IPS-15b (cell line): ENCODE results near the gene MYO7A.

Experiments
- H3K27me3 ChIP-seq: one replicate; pipeline ENCODE4 v1.6.1; 2013; ENCODE audit warnings: low read length; ENCODE audit not compliant: control insufficient read depth, insufficient read depth
- H3K36me3 ChIP-seq: one replicate; pipeline ENCODE4 v1.6.1; 2013; ENCODE audit warnings: low read length; ENCODE audit not compliant: control insufficient read depth, insufficient read depth
- H3K4me1 ChIP-seq: one replicate; pipeline ENCODE4 v1.6.1; 2013; ENCODE audit warnings: mild to moderate bottlenecking, low read length; ENCODE audit not compliant: control insufficient read depth, insufficient read depth
- H3K4me3 ChIP-seq: one replicate; pipeline ENCODE4 v1.5.1; 2013; ENCODE audit warnings: low read depth, low read length
- H3K9ac ChIP-seq: one replicate; pipeline ENCODE4 v1.6.1; 2013; ENCODE audit warnings: low read depth, mild to moderate bottlenecking, low read length
- H3K9me3 ChIP-seq: one replicate; pipeline ENCODE4 v1.6.1; 2013; ENCODE audit warnings: mild to moderate bottlenecking, low read length; ENCODE audit not compliant: control insufficient read depth, insufficient read depth

MYO7A gene

GRCh38 chr11:77180346-77180745 is 52.3 kb downstream of the MYO7A start:
- H3K9me3 ChIP-seq = no peaks in the 10 kb centered on the region
- H3K36me3 ChIP-seq = no peaks in the 10 kb centered on the region
- H3K27me3 ChIP-seq = no peaks in the 10 kb centered on the region
- no peak overlapping the region for H3K4me3 ChIP-seq
- H3K9ac ChIP-seq = no peak overlapping the region
- no peaks in the 10 kb centered on the region for H3K4me1 ChIP-seq

GRCh38 chr11:77181226-77181625 is 53.2 kb downstream of the MYO7A start:
- Histone ChIP-seq H3K27me3 (no peaks in the 10 kb centered on the region), H3K36me3 (no peaks in the 10 kb centered on the region), H3K9me3 (no peaks in the 10 kb centered on the region), H3K9ac (no peak overlapping the region), H3K4me3 (no peak overlapping the region), H3K4me1 (no peaks in the 10 kb centered on the region)

- Histone ChIP-seq H3K36me3 (no peaks in the 10 kb centered on the region), H3K4me3 (no peak overlapping the region), H3K4me1 (no peaks in the 10 kb centered on the region), H3K9me3 (no peaks in the 10 kb centered on the region), H3K9ac (no peak overlapping the region), H3K27me3 (no peaks in the 10 kb centered on the region)
These were observed 53.9 kb downstream of the MYO7A start for GRCh38 chr11:77181799-77182541.

GRCh38 chr11:77182542-77183430 is 54.7 kb downstream of the MYO7A start:
- Histone ChIP-seq H3K4me1 (no peaks in the 10 kb centered on the region), H3K9me3 (no peaks in the 10 kb centered on the region), H3K27me3 (no peaks in the 10 kb centered on the region)

GRCh38 chr11:77183431-77183984 is 55.5 kb downstream of the MYO7A start:
- H3K9me3 ChIP-seq = no peaks in the 10 kb centered on the region
- peaks cover under 1% of the 10 kb centered on the region for H3K4me1 ChIP-seq
- H3K36me3 ChIP-seq = no peaks in the 10 kb centered on the region
- no peaks in the 10 kb centered on the region for H3K27me3 ChIP-seq
- no peak overlapping the region for H3K9ac ChIP-seq
- H3K4me3 ChIP-seq = no peak overlapping the region

More at GRCh38 chr11:77182542-77183430, 54.7 kb downstream of the MYO7A start:
- Histone ChIP-seq H3K4me3 (no peak overlapping the region), H3K9ac (no peak overlapping the region), H3K36me3 (no peaks in the 10 kb centered on the region)

- H3K9me3 ChIP-seq = no peaks in the 10 kb centered on the region
- H3K9ac ChIP-seq = no peak overlapping the region
- H3K4me3 ChIP-seq = no peak overlapping the region
- H3K36me3 ChIP-seq = no peaks in the 10 kb centered on the region
- peaks cover 2% of the 10 kb centered on the region for H3K4me1 ChIP-seq
- H3K27me3 ChIP-seq = no peaks in the 10 kb centered on the region
These were observed 56.3 kb downstream of the MYO7A start for GRCh38 chr11:77184136-77184860.

- Histone ChIP-seq H3K9ac (no peak overlapping the region), H3K4me3 (no peak overlapping the region), H3K9me3 (no peaks in the 10 kb centered on the region), H3K36me3 (no peaks in the 10 kb centered on the region), H3K4me1 (peaks cover 2% of the 10 kb centered on the region), H3K27me3 (no peaks in the 10 kb centered on the region)
These were observed 58.3 kb downstream of the MYO7A start for GRCh38 chr11:77186302-77186701.

- no peaks in the 10 kb centered on the region for H3K36me3 ChIP-seq
- H3K4me1 ChIP-seq = peaks cover 2% of the 10 kb centered on the region
- H3K9me3 ChIP-seq = no peaks in the 10 kb centered on the region
- H3K4me3 ChIP-seq = no peak overlapping the region
- no peak overlapping the region for H3K9ac ChIP-seq
- no peaks in the 10 kb centered on the region for H3K27me3 ChIP-seq
These were observed 59.2 kb downstream of the MYO7A start for GRCh38 chr11:77187111-77187750.

GRCh38 chr11:77187776-77188632 is 60.0 kb downstream of the MYO7A start:
- H3K36me3 ChIP-seq = no peaks in the 10 kb centered on the region
- H3K4me1 ChIP-seq = peaks cover 2% of the 10 kb centered on the region
- no peak overlapping the region for H3K9ac ChIP-seq
- no peaks in the 10 kb centered on the region for H3K9me3 ChIP-seq
- no peak overlapping the region for H3K4me3 ChIP-seq
- no peaks in the 10 kb centered on the region for H3K27me3 ChIP-seq

GRCh38 chr11:77188633-77189491 is 60.8 kb downstream of the MYO7A start:
- peaks cover 2% of the 10 kb centered on the region for H3K4me1 ChIP-seq
- H3K9ac ChIP-seq = no peak overlapping the region
- H3K4me3 ChIP-seq = no peak overlapping the region
- H3K9me3 ChIP-seq = no peaks in the 10 kb centered on the region
- peaks cover under 1% of the 10 kb centered on the region for H3K36me3 ChIP-seq
- H3K27me3 ChIP-seq = no peaks in the 10 kb centered on the region
